ENCODE data around the gene LRMDA. TPM values are rescaled to one million over a fixed set of nuclear protein-coding genes. Genes with fewer than 3 reads are reported as not detected.

The LRMDA gene
- total RNA-seq, 4 donors from 2014 or later: 9.8 to 18.6 (median 15.8) TPM

DNA sequence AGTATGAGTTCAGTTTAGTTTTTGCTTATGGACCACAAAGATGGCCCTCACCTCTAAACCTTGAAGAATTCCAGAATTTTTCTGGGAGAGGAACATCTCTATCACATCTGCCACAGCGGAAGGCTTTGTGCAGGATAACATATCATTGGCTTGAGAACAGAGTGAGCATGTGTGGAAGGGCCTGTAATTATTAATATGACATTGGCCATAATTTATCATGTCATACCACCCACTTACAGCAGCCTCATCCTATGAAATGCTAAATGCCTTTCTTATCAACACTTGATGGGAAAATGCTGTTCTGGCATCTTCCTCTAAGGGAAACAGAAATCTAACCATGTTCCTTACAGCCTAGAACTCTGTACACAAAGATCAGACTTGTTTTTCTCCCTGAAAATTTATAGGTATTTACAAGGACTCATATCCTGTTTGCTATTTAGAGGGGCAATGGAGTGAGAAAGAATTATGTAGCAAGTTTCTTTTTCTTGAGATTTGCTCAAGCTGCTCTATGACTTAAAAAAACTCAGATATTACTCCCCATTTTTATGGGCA, 817.3 kb downstream of the LRMDA start:
- Histone ChIP-seq H3K36me3 (no peaks in the 10 kb centered on the region), H3K27me3 (no peaks in the 10 kb centered on the region), H3K9me3 (no peaks in the 10 kb centered on the region), H3K4me1 (no peaks in the 10 kb centered on the region), H3K27ac (no peak overlapping the region), H3K4me3 (no peak overlapping the region)
- no peak for DNase-seq (ENCODE audit: low spot score in 2 of 2)
- WGBS, 2 donors: 92 to 93% methylated on average over 1 of the region's 1 CpG
- no peak for TF ChIP-seq POLR2A (IDR thresholded peaks at IDR 0.05)
- TF ChIP-seq, protein P1, sequence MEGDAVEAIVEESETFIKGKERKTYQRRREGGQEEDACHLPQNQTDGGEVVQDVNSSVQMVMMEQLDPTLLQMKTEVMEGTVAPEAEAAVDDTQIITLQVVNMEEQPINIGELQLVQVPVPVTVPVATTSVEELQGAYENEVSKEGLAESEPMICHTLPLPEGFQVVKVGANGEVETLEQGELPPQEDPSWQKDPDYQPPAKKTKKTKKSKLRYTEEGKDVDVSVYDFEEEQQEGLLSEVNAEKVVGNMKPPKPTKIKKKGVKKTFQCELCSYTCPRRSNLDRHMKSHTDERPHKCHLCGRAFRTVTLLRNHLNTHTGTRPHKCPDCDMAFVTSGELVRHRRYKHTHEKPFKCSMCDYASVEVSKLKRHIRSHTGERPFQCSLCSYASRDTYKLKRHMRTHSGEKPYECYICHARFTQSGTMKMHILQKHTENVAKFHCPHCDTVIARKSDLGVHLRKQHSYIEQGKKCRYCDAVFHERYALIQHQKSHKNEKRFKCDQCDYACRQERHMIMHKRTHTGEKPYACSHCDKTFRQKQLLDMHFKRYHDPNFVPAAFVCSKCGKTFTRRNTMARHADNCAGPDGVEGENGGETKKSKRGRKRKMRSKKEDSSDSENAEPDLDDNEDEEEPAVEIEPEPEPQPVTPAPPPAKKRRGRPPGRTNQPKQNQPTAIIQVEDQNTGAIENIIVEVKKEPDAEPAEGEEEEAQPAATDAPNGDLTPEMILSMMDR (IDR thresholded peaks at IDR 0.05): no peak
- TF ChIP-seq EP300 (IDR thresholded peaks at IDR 0.05): no peak

DNA sequence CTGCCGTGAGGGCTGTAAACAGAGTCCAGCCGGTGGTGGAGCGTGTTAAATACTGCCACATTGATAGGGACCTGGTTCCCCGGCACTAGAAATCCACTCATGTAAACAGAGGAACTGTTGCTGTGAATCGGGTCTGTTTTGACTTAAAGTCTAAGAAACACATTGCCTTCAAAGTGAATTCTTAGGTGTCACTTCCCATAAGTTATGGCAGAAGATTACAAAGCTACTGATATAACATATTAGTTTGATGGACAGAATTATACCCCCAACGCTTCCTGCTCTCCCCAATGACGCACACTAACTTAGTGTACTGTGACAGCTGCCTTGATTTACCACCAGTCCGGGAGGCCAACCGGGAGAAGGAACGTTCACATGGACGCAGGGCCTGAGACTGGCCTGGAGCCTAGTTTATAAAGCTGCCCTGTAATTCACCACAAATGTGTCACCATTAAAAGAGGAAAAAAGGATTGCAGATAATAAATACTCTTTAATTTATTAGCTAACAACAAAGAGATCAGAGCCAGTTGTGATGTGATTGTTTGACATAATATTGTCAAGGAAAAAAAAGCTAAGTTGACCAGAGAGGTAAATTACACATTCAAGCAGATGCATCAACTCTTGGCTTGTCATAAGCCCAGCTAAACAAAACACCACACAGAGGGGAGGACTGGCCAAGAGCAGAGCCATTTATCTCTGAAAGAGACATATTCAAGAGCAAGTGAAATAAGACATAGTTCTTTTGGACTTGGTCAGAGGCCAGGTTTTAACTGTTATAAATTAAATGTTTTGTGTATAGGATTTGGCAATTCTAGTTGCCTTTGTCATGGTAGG, 820.6 kb downstream of the LRMDA start:
- H3K36me3 ChIP-seq: no peaks in the 10 kb centered on the region
- H3K9me3 ChIP-seq: no peaks in the 10 kb centered on the region
- DNase-seq (ENCODE audit: low spot score in 2 of 2): no peak
- 50 to 52% methylated on average over 11 of the region's 11 CpGs for WGBS, 2 donors
- H3K27me3 ChIP-seq: no peaks in the 10 kb centered on the region
- no peaks in the 10 kb centered on the region for H3K4me1 ChIP-seq
- no peak for TF ChIP-seq EP300 (IDR thresholded peaks at IDR 0.05)
- TF ChIP-seq POLR2A (IDR thresholded peaks at IDR 0.05): no peak
- TF ChIP-seq, protein P1 (IDR thresholded peaks at IDR 0.05): no peak
- no peak overlapping the region for H3K4me3 ChIP-seq
- H3K27ac ChIP-seq: no peak overlapping the region

DNA sequence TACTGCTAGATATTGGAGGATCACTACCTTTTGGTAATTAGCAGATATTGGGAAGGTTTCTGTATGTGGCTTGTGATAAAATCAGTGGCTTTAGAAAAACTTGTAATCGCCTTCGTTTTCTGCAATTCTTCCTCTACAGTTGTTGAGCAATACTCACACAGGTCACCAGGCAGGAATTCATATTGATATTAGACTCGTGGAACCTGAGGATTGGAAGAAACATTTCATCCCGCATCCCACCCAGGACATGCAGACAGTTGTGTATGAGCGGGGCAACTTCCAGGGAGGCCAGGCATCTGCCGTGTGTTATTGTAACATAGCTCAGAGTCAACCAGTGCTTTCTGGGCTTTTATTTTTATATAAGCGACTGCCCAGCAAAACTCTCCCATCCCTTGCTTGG, 821.3 kb downstream of the LRMDA start:
- TF ChIP-seq POLR2A (IDR thresholded peaks at IDR 0.05): no peak
- no peak for TF ChIP-seq EP300 (IDR thresholded peaks at IDR 0.05)
- TF ChIP-seq, protein P1 (IDR thresholded peaks at IDR 0.05): no peak
- Histone ChIP-seq H3K36me3 (no peaks in the 10 kb centered on the region), H3K4me1 (no peaks in the 10 kb centered on the region), H3K27ac (no peak overlapping the region), H3K9me3 (no peaks in the 10 kb centered on the region), H3K4me3 (no peak overlapping the region), H3K27me3 (no peaks in the 10 kb centered on the region)
- WGBS, 2 donors: 77 to 91% methylated on average over 7 of the region's 7 CpGs
- DNase-seq (ENCODE audit: low spot score in 2 of 2): no peak

DNA sequence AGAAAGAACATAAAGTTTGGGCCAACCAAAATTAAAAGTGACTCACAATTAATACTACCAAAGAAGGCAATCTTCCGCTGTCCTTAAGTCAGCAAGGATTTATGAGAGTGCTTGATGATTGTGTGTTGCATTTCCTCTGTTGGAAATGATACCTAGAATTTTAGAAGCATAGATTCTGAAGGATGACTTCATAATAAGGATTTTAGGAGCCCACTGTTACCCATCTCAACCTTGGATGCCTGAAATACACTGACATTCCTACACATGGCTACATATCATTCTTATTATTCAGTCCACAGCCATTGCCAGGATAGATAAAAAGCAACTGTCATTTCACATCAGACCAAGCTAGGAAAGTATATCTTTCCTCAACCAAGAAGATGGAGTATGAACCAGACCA, 823.8 kb downstream of the LRMDA start:
- Histone ChIP-seq H3K27me3 (no peaks in the 10 kb centered on the region), H3K4me1 (no peaks in the 10 kb centered on the region), H3K36me3 (no peaks in the 10 kb centered on the region), H3K9me3 (peaks cover 0 to 4% (median 1%) of the 10 kb centered on the region in 4 donors), H3K4me3 (no peak overlapping the region), H3K27ac (no peak overlapping the region)
- TF ChIP-seq POLR2A (IDR thresholded peaks at IDR 0.05) (no peak), EP300 (IDR thresholded peaks at IDR 0.05) (no peak)
- TF ChIP-seq, protein P1 (IDR thresholded peaks at IDR 0.05): no peak
- DNase-seq (ENCODE audit: low spot score in 2 of 2): no peak
- WGBS, 2 donors: 95 to 98% methylated on average over 1 of the region's 1 CpG

DNA sequence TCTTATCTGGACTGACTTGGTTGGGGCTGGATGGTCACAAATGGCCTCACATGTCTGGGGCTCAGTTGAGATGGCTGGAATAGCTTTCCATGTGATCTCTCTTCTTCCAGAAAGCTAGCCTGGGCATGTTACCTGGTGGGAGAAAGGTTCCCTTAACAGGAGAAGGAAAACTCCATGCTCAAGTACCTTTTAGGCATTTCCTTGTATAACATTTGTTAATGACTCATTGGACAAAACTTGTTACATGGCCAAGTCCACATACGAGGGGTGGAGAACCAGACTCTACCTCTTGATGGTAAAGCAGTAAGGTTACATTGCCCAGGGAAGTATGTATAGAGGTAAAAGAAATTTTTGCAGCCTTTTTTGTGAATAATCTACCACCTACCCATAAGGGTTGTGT, 826.4 kb downstream of the LRMDA start:
- Histone ChIP-seq H3K4me1 (no peaks in the 10 kb centered on the region), H3K27me3 (no peaks in the 10 kb centered on the region), H3K36me3 (no peaks in the 10 kb centered on the region), H3K9me3 (peaks cover 0 to 15% (median 4%) of the 10 kb centered on the region in 4 donors), H3K27ac (no peak overlapping the region), H3K4me3 (no peak overlapping the region)
- 93 to 94% methylated on average over 1 of the region's 1 CpG for WGBS, 2 donors
- DNase-seq (ENCODE audit: low spot score in 2 of 2): no peak
- no peak for TF ChIP-seq POLR2A (IDR thresholded peaks at IDR 0.05)
- no peak for TF ChIP-seq EP300 (IDR thresholded peaks at IDR 0.05)

Data from tibial nerve (tissue), 4 donors.